GM23338 (cell line): Measurements from ENCODE around the gene GPC2. TPM values are rescaled to one million over a fixed set of nuclear protein-coding genes. Genes with fewer than 3 reads are reported as not detected.

Experiments
- ATAC-seq: fragments of 200-7000 bp; cut with Tn5 transposase; 3 replicates; pipeline ENCODE4 v1.9.1; 2020
- DNase-seq: peaks from one replicate; pipeline ENCODE4 v3.0.0-alpha.2; 2015; ENCODE audit warnings: low spot score
- H2AFZ ChIP-seq: fragments of 200-600 bp; sonication (generic); 2 replicates; pipeline ENCODE4 v1.8.0; 2016; ENCODE audit warnings: antibody characterized with exemption, mild to moderate bottlenecking, moderate library complexity
- H3F3A ChIP-seq: fragments of 200-600 bp; sonication (generic); replicated peaks from 2 replicates; pipeline ENCODE4 v1.8.0; 2017; ENCODE audit warnings: antibody characterized with exemption, mixed run types, low read depth
- H3K27ac ChIP-seq: fragments of 200-600 bp; sonication (generic); 2 replicates; pipeline ENCODE4 v1.6.1; 2016; ENCODE audit warnings: low read depth
- H3K27me3 ChIP-seq: fragments of 200-600 bp; sonication (generic); 2 replicates; pipeline ENCODE4 v1.8.0; 2016; ENCODE audit warnings: mild to moderate bottlenecking, mixed run types, moderate library complexity; ENCODE audit not compliant: insufficient read depth
- H3K36me3 ChIP-seq: fragments of 200-600 bp; sonication (generic); 2 replicates; pipeline ENCODE4 v1.8.0; 2016; ENCODE audit warnings: mild to moderate bottlenecking; ENCODE audit not compliant: insufficient read depth
- H3K4me1 ChIP-seq: fragments of 200-600 bp; sonication (generic); 2 replicates; pipeline ENCODE4 v1.8.0; 2016; ENCODE audit warnings: mild to moderate bottlenecking, moderate library complexity; ENCODE audit not compliant: insufficient read depth
- H3K4me2 ChIP-seq: fragments of 200-600 bp; sonication (generic); 2 replicates; pipeline ENCODE4 v1.7.1; 2017; ENCODE audit warnings: mixed run types
- H3K4me3 ChIP-seq: fragments of 200-600 bp; sonication (generic); 2 replicates; pipeline ENCODE4 v1.6.1; 2016; ENCODE audit warnings: mixed run types
- H3K79me2 ChIP-seq: fragments of 200-600 bp; sonication (generic); replicated peaks from 2 replicates; pipeline ENCODE4 v1.8.0; 2017; ENCODE audit warnings: mild to moderate bottlenecking; ENCODE audit not compliant: insufficient read depth
- H3K9me2 ChIP-seq: fragments of 200-600 bp; sonication (generic); 2 replicates; pipeline ENCODE4 v1.8.0; 2017; ENCODE audit not compliant: insufficient read depth
- H4K20me1 ChIP-seq: fragments of 200-600 bp; sonication (generic); replicated peaks from 2 replicates; pipeline ENCODE4 v1.8.0; 2017; ENCODE audit warnings: mild to moderate bottlenecking; ENCODE audit not compliant: insufficient read depth
- H3K27ac Mint-ChIP-seq: 2 replicates; pipeline ENCODE4 v1.8.0; 2020; ENCODE audit warnings: inconsistent platforms, mild to moderate bottlenecking, moderate library complexity, mixed read lengths
- H3K27me3 Mint-ChIP-seq: 3 replicates; pipeline ENCODE4 v1.8.0; 2022; ENCODE audit warnings: low read depth, mild to moderate bottlenecking, moderate library complexity, mixed read lengths, inconsistent platforms; ENCODE audit not compliant: insufficient read depth, poor library complexity
- H3K36me3 Mint-ChIP-seq: 3 replicates; pipeline ENCODE4 v1.8.0; 2021; ENCODE audit warnings: low read depth, mild to moderate bottlenecking, inconsistent platforms, moderate library complexity, mixed read lengths
- H3K4me1 Mint-ChIP-seq: 3 replicates; pipeline ENCODE4 v1.8.0; 2020; ENCODE audit warnings: mild to moderate bottlenecking, inconsistent platforms, mixed read lengths
- H3K4me3 Mint-ChIP-seq: 3 replicates; pipeline ENCODE4 v1.8.0; 2021; ENCODE audit warnings: moderate library complexity, mild to moderate bottlenecking, inconsistent platforms, mixed read lengths
- H3K9me3 Mint-ChIP-seq: 3 replicates; pipeline ENCODE4 v1.8.0; 2020; ENCODE audit warnings: moderate library complexity, mild to moderate bottlenecking, inconsistent platforms, mixed read lengths
- CREB1 ChIP-seq: fragments of 250-450 bp; sonication (Bioruptor Pico); IDR thresholded peaks from 2 replicates; pipeline ENCODE4 v1.5.0; 2020; ENCODE audit warnings: low read depth, mild to moderate bottlenecking, moderate library complexity
- EZH2 ChIP-seq: fragments of 200-600 bp; sonication (generic); IDR thresholded peaks from one replicate; pipeline ENCODE4 v1.8.0; 2017; ENCODE audit warnings: antibody characterized with exemption, mild to moderate bottlenecking, low read depth; ENCODE audit not compliant: unreplicated experiment
- EZH2phosphoT487 ChIP-seq: fragments of 200-600 bp; sonication (generic); IDR thresholded peaks from one replicate; pipeline ENCODE4 v1.8.1; 2018; ENCODE audit warnings: antibody characterized with exemption; ENCODE audit not compliant: unreplicated experiment
- JUNB ChIP-seq: IDR thresholded peaks from one replicate; pipeline ENCODE4 v1.6.1; 2016; ENCODE audit warnings: antibody characterized with exemption; ENCODE audit not compliant: unreplicated experiment
- NANOG ChIP-seq: IDR thresholded peaks from 2 replicates; pipeline ENCODE4 v1.6.1; 2016; ENCODE audit warnings: antibody characterized with exemption, borderline replicate concordance
- POLR2AphosphoS5 ChIP-seq: IDR thresholded peaks from 2 replicates; pipeline ENCODE4 v1.6.1; 2016; ENCODE audit warnings: antibody characterized with exemption, low read depth
- STAT1 ChIP-seq: IDR thresholded peaks from one replicate; pipeline ENCODE4 v1.6.1; 2016; ENCODE audit warnings: antibody characterized with exemption; ENCODE audit not compliant: unreplicated experiment
- ZNF114 ChIP-seq: fragments of 250-450 bp; sonication (Bioruptor Pico); IDR thresholded peaks from 2 replicates; pipeline ENCODE4 v1.5.0; 2020; ENCODE audit warnings: mild to moderate bottlenecking, moderate library complexity
- ZNF331 ChIP-seq: fragments of 250-450 bp; sonication (Bioruptor Pico); IDR thresholded peaks from 2 replicates; pipeline ENCODE4 v1.5.0; 2020; ENCODE audit warnings: low read depth, mild to moderate bottlenecking, moderate library complexity
- polyA plus RNA-seq: library from polyadenylated mRNA; unstranded; fragments of >200 nt; fragmentation: Nextera tagmentation; extraction: Ambion mirVana; gene quantifications from 2 replicates; pipeline ENCODE4 v1.2.1, GENCODE V29; 2016
- total RNA-seq: library from RNA; depleted of rRNA; stranded (reverse); fragments of >200 nt; shearing (Covaris generic); gene quantifications from 2 replicates; pipeline ENCODE4 v1.2.3, GENCODE V29; 2014
- TF ChIP-seq, protein P1 (sequence below): IDR thresholded peaks from 2 replicates; pipeline ENCODE4 v1.6.1; 2016; ENCODE audit warnings: antibody characterized with exemption
- TF ChIP-seq, protein P2 (sequence below): IDR thresholded peaks from one replicate; pipeline ENCODE4 v1.6.1; 2018; ENCODE audit warnings: antibody characterized with exemption; ENCODE audit not compliant: unreplicated experiment
- TF ChIP-seq, protein P3 (sequence below): fragments of 250-450 bp; sonication (Bioruptor Pico); IDR thresholded peaks from 2 replicates; pipeline ENCODE4 v1.5.0; 2020; ENCODE audit warnings: mild to moderate bottlenecking, moderate library complexity
- TF ChIP-seq, protein P4 (sequence below), 2 experiments: fragments of 200-600 bp in 1 of 2; sonication (generic) in 1 of 2; conservative IDR thresholded peaks; 2 replicates each; pipeline versions ENCODE4 v1.5.1 to v1.6.1; 2016 to 2017; ENCODE audit warnings: antibody characterized with exemption in 2 of 2, low read depth in 2 of 2, mild to moderate bottlenecking in 2 of 2, moderate library complexity in 1 of 2

The GPC2 gene
- total and polyA plus RNA-seq, 2 experiments from 2014 or later = 10.7 to 48.8 TPM

DNA sequence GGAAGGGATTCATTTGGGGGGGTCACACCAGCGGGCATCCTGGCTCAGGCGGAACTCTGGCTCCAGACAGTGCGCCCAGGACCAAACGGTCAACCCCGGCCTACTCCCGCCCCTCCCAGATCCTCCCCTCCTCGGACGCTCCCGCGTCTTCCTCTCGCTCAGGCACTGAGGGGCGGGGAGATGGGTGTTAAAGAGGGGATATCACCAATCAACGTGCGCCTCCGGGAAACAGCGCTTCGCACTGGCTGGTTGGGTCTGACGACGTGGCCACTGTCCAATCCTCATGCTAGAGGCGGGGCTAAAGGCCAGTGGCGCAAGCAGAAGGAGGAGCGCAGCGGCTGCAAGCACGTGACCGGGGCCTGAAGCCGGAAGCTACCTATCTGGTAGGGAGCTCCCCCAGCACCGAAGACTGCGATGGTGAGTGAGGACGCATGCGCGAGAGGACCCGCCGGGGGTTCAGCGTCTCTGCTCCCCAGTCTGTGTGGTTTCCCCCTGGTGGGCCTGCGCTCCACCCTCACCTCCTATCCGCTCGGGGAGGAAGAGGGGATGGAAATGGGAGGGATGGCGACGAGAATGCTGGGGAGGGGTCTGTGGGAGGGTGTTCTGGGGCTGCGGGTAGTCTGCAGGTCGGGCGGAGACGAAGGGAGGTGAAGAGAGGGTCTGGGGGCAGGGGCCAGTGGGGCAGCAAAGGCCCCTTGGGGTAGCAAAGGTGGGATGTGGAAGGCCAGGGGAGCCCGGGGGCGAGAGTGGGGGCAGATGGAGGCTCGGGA is 28.4 kb downstream of the GPC2 start, which contains the start of gene LAMTOR4:
Gene LAMTOR4, plus strand, starts transcription at position 360 of the 770 bp plus-strand sequence. Its CDS starts 55 bp downstream, at position 415.
- Histone ChIP-seq H4K20me1 (peaks cover 10% of the 10 kb centered on the region), H3K4me3 (peak within 1 kb of the TSS; percentile 97), H3K36me3 (no peaks in the 10 kb centered on the region), H3F3A (peaks cover 18% of the 10 kb centered on the region), H3K27ac (peak within 1 kb of the TSS; percentile 91), H3K4me2 (peak within 1 kb of the TSS; percentile 89), H3K9me2 (no peaks in the 10 kb centered on the region), H3K79me2 (peaks cover 29% of the 10 kb centered on the region), H3K27me3 (no peaks in the 10 kb centered on the region), H2AFZ (peak within 1 kb of the TSS; percentile 80), H3K4me1 (peaks cover 22% of the 10 kb centered on the region)
- Mint-ChIP-seq H3K9me3 (peaks cover 4% of the 10 kb centered on the region; the same call in 1 of the 3 replicates), H3K36me3 (peaks cover 30% of the 10 kb centered on the region), H3K4me3 (peak within 1 kb of the TSS; percentile 95), H3K4me1 (peaks cover 25% of the 10 kb centered on the region), H3K27ac (peak within 1 kb of the TSS; percentile 90), H3K27me3 (peaks cover 17% of the 10 kb centered on the region)
- TF ChIP-seq CREB1 (CRISPR knock-in tag) (peak; percentile 76), POLR2AphosphoS5 (peak; percentile 94), NANOG (no peak), JUNB (no peak), ZNF331 (no peak), ZNF114 (no peak), STAT1 (no peak), EZH2 (no peak), EZH2phosphoT487 (no peak)
- TF ChIP-seq, protein P1, sequence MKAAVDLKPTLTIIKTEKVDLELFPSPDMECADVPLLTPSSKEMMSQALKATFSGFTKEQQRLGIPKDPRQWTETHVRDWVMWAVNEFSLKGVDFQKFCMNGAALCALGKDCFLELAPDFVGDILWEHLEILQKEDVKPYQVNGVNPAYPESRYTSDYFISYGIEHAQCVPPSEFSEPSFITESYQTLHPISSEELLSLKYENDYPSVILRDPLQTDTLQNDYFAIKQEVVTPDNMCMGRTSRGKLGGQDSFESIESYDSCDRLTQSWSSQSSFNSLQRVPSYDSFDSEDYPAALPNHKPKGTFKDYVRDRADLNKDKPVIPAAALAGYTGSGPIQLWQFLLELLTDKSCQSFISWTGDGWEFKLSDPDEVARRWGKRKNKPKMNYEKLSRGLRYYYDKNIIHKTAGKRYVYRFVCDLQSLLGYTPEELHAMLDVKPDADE = no peak; the same call in 1 of the 2 replicates
- TF ChIP-seq, protein P2, sequence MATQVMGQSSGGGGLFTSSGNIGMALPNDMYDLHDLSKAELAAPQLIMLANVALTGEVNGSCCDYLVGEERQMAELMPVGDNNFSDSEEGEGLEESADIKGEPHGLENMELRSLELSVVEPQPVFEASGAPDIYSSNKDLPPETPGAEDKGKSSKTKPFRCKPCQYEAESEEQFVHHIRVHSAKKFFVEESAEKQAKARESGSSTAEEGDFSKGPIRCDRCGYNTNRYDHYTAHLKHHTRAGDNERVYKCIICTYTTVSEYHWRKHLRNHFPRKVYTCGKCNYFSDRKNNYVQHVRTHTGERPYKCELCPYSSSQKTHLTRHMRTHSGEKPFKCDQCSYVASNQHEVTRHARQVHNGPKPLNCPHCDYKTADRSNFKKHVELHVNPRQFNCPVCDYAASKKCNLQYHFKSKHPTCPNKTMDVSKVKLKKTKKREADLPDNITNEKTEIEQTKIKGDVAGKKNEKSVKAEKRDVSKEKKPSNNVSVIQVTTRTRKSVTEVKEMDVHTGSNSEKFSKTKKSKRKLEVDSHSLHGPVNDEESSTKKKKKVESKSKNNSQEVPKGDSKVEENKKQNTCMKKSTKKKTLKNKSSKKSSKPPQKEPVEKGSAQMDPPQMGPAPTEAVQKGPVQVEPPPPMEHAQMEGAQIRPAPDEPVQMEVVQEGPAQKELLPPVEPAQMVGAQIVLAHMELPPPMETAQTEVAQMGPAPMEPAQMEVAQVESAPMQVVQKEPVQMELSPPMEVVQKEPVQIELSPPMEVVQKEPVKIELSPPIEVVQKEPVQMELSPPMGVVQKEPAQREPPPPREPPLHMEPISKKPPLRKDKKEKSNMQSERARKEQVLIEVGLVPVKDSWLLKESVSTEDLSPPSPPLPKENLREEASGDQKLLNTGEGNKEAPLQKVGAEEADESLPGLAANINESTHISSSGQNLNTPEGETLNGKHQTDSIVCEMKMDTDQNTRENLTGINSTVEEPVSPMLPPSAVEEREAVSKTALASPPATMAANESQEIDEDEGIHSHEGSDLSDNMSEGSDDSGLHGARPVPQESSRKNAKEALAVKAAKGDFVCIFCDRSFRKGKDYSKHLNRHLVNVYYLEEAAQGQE = no peak
- TF ChIP-seq, protein P3, sequence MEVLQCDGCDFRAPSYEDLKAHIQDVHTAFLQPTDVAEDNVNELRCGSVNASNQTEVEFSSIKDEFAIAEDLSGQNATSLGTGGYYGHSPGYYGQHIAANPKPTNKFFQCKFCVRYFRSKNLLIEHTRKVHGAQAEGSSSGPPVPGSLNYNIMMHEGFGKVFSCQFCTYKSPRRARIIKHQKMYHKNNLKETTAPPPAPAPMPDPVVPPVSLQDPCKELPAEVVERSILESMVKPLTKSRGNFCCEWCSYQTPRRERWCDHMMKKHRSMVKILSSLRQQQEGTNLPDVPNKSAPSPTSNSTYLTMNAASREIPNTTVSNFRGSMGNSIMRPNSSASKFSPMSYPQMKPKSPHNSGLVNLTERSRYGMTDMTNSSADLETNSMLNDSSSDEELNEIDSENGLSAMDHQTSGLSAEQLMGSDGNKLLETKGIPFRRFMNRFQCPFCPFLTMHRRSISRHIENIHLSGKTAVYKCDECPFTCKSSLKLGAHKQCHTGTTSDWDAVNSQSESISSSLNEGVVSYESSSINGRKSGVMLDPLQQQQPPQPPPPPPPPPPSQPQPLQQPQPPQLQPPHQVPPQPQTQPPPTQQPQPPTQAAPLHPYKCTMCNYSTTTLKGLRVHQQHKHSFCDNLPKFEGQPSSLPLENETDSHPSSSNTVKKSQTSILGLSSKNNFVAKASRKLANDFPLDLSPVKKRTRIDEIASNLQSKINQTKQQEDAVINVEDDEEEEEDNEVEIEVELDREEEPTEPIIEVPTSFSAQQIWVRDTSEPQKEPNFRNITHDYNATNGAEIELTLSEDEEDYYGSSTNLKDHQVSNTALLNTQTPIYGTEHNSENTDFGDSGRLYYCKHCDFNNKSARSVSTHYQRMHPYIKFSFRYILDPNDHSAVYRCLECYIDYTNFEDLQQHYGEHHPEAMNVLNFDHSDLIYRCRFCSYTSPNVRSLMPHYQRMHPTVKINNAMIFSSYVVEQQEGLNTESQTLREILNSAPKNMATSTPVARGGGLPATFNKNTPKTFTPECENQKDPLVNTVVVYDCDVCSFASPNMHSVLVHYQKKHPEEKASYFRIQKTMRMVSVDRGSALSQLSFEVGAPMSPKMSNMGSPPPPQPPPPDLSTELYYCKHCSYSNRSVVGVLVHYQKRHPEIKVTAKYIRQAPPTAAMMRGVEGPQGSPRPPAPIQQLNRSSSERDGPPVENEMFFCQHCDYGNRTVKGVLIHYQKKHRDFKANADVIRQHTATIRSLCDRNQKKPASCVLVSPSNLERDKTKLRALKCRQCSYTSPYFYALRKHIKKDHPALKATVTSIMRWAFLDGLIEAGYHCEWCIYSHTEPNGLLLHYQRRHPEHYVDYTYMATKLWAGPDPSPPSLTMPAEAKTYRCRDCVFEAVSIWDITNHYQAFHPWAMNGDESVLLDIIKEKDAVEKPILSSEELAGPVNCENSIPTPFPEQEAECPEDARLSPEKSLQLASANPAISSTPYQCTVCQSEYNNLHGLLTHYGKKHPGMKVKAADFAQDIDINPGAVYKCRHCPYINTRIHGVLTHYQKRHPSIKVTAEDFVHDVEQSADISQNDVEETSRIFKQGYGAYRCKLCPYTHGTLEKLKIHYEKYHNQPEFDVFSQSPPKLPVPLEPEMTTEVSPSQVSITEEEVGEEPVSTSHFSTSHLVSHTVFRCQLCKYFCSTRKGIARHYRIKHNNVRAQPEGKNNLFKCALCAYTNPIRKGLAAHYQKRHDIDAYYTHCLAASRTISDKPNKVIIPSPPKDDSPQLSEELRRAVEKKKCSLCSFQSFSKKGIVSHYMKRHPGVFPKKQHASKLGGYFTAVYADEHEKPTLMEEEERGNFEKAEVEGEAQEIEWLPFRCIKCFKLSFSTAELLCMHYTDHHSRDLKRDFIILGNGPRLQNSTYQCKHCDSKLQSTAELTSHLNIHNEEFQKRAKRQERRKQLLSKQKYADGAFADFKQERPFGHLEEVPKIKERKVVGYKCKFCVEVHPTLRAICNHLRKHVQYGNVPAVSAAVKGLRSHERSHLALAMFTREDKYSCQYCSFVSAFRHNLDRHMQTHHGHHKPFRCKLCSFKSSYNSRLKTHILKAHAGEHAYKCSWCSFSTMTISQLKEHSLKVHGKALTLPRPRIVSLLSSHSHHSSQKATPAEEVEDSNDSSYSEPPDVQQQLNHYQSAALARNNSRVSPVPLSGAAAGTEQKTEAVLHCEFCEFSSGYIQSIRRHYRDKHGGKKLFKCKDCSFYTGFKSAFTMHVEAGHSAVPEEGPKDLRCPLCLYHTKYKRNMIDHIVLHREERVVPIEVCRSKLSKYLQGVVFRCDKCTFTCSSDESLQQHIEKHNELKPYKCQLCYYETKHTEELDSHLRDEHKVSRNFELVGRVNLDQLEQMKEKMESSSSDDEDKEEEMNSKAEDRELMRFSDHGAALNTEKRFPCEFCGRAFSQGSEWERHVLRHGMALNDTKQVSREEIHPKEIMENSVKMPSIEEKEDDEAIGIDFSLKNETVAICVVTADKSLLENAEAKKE = no peak
- TF ChIP-seq, protein P4, sequence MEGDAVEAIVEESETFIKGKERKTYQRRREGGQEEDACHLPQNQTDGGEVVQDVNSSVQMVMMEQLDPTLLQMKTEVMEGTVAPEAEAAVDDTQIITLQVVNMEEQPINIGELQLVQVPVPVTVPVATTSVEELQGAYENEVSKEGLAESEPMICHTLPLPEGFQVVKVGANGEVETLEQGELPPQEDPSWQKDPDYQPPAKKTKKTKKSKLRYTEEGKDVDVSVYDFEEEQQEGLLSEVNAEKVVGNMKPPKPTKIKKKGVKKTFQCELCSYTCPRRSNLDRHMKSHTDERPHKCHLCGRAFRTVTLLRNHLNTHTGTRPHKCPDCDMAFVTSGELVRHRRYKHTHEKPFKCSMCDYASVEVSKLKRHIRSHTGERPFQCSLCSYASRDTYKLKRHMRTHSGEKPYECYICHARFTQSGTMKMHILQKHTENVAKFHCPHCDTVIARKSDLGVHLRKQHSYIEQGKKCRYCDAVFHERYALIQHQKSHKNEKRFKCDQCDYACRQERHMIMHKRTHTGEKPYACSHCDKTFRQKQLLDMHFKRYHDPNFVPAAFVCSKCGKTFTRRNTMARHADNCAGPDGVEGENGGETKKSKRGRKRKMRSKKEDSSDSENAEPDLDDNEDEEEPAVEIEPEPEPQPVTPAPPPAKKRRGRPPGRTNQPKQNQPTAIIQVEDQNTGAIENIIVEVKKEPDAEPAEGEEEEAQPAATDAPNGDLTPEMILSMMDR (conservative IDR thresholded peaks at IDR 0.05; ENCODE audit: low read depth in 2 of 2) = peak in 1 of 2 experiments; percentile 23; a peak in 2 of 4 replicates
- DNase-seq (peak; percentile 100), ATAC-seq (peak; percentile 96)
